T-helper 2 cell (primary cell): ENCODE results near the gene PLD1.
"Not testable (repeated sequence)": the region's sequence is repeated elsewhere in the genome, so short reads cannot be mapped to it uniquely, and the experiment has no call there.

Experiments used
- DNase-seq, 5 experiments: peaks; one replicate each; pipeline versions ENCODE4 v3.0.0 to v3.0.0-alpha.2; 2012 to 2022

Gene PLD1

DNA sequence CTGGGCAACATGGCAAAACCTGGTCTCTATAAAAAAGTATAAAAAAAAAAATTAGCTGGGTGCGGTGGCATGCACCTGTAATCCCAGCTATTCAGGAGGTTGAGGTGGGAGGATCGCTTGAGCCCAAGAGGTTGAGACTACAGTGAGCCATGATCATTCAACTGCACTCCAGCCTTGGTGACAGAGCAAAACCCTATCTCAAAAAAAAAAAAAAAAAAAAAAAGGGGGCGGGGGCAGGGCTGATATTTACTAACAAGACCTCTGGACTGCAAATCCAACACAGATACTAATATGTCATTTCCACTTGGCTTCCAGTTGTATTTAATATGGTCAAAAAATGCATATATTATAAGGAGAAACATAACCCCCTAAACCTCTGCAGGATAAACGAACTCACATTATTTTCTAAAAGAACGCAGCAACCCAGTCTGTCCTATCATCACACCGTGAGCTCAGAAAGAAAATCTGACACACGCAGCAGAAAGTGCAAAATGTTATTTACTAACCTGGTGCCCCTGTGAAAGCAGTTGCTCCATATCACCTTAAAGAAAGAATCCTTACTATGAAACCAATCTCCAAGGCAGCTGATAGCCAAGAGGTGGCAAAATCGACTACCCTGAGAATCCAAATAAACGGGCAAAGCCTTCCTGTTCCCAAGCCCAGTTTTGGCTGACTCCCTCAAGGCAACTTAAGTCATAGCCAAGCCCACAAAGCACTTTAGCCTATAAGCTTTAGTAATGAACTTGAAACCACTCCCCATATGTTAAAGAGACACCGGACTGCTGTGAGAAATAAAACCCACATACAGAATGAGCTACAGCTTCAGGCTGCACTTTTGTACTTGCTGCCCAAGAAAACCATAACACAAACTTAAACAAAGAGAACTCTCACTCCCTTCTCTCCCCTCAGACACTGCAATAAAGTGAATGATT, 39.3 kb downstream of the PLD1 start:
- no peak for DNase-seq

DNA sequence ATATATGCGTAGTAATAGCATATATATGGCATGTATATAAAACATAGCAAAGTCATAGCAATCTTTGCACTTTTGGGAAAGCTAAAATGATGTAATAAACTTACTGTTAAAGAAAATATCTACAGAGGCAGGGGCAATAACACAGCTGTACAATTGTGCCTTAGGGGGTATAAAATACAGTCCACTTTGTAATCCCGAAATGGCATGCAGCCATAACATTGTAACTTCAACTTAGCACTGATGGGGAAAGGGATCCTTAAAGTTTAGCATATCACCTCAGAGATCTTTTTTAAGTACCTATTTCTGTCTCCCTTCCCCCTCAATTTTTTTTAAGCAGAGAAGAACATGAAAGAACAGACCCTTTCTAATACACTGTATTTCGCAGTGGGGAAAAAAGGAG, 40.8 kb downstream of the PLD1 start:
- DNase-seq, result no peak

DNA sequence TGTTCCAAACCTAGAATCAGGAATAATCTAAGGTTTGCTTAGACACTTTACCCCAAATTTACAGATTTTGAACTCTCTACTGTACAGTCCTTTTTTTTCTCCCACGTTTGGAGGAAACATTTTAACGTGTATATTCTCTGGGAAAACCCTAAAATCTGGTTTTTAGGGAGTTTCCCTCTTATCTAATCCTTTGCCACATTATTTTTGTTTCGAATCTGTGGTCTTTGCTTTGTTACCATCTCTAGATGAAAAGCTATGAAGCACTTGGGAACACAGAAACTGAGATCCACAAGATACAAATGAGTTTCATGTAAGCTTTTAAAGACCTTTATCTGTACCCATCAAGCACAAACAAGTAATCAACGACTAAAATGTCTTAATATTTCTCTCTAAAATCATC, 41.3 kb downstream of the PLD1 start:
- peak in 1 of 5 experiments; percentile 10 for DNase-seq

DNA sequence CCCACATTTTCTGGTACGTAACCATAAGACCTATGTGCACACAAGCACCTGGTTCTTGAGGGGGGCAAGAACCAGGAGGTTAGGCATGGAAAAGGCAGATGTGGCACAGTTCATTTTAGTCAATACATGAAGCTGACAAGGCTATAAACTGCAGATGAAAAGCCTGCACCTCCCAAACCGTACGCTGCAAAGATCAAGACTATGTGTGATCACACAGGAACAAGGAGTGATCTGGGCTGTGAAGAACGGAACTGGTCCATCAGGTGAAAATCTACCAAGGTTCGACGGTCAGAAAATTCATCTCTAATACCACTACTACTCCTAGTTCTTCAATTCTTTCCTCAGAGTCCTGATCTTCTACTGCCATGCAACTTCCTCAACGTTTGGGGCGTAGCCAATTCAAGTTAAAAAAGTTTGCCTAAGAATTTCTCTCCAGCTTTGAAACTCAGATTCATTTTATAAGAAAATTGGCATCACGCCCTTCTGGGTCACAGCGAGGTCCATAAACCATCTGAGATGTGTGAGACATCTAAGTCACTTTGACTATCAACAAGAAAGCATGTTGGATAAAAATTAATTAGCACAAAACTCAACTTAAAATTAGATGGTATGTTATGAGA, 41.9 kb downstream of the PLD1 start:
- no peak for DNase-seq

DNA sequence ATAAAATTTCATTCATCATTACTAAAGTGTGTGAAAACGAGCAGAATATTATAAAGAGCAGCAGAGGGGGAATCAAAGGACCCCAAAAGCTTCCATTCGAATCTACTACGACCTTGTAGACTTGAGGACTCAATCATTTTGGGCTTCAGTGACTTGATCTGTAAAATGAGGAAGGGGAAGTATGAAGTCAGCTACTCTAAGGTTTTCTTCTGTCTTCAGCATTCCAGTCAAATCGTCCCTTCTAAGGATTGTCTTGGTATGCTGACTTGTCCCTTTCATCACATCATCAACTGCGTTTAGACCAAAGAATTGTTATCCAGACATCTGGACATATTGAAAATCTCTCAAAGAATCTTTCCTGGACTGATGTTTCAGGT, 44.8 kb downstream of the PLD1 start:
- DNase-seq, result no peak

DNA sequence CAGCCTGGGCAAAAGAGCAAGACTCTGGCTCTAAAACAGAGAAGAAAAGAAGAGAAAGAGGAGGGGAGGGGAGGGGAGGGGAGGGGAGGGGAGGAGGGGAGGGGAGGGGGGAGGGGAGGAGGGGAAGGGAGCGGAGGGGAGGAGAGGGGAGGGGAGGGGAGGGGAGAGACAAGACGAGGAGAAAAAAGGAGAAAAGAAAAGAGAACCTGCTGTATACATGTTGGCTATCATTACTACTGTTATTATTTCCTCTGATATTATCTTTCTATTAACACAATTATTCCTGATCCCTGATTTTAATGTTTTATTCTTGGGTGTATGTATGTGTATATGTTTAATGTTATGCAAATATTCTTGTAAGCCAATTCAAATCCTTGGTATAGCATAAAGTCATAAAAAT, 46.9 kb downstream of the PLD1 start:
- DNase-seq, result no peak

DNA sequence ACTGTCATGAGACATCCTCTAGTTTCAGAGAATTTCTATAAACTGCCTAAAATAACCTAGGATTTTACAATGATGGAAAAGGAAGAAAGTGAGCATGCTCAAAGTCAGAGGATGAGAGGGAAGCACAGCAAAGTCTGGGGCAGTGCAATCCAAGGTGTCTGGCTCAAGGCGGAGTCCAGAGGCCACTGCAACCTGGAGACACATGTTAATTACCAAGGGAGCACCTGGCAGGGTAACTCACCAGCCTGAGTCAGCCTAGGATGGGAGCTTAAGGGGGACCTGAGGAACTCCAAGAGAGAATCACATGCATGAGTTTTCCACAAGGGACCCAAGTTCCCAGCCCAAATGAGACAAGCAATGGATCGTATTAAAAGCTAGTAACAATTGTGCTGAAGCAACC, 49.8 kb downstream of the PLD1 start:
- no peak for DNase-seq

DNA sequence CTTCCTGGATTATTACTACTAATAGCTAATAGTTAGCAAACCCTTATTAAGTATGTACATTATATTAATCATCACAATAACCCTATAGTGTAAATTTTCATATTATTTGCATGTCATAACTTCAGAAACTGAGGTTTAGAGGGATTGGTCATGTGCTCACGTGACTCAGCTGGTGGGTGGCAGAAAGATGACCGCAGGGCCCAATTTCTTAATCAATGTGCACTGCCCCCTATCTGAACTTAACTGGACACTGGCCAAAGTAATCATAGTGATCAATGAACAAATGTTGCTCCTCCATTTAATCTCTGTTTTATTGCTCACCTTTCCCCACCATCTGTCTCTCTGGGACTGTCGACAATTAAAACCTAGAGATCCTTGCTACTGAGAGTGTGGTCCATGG, 52.2 kb downstream of the PLD1 start:
- no peak for DNase-seq

DNA sequence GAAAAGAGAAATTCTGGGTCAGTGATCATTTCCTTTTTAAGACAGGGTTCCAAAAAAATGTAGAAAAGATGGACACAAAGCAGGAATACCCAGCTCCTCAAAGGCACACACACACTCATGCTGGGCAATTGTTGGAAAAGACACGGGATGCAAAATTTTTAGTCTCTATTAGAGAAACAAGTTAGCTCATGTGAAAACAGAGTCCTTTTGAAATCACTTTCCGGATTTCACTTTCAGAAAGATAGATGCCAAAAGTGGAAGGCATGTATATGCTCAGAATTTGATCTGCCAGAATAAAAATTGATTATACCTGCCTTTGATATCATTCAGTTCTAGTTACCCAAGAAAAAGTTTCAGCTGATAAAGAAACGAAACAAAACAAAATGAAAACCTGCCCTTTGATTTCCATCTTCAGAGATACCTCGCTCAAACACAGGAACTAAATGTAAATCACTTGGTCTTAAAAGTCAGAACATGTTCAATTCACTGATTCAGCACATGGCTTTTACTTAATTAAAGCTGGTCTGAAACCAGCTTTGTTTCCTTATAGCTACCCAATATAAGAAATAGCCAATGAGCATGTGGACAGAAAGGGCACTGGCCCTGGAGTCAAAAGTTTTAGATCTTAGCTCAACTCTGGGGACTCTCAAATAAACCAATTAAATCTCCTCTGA, 52.8 kb downstream of the PLD1 start:
- no peak for DNase-seq

DNA sequence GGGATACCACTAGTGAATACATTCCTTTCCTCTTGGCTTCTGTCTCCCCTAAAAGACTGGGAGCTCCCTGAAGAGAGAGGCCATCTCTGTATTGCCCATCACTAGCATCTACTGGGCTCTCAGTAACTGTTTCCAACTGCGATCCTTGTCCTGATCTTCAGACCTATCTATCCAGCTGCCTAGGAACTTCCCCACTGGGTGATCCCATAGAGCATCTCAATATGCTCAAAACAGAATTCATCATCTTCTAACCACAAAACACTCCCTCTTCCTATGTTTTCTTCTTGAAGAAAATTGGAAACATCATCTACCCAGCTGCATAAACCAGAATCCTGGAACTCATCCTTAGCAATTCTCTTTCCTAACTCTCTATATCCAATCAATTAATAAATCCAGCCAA, 54.6 kb downstream of the PLD1 start:
- no peak for DNase-seq

DNA sequence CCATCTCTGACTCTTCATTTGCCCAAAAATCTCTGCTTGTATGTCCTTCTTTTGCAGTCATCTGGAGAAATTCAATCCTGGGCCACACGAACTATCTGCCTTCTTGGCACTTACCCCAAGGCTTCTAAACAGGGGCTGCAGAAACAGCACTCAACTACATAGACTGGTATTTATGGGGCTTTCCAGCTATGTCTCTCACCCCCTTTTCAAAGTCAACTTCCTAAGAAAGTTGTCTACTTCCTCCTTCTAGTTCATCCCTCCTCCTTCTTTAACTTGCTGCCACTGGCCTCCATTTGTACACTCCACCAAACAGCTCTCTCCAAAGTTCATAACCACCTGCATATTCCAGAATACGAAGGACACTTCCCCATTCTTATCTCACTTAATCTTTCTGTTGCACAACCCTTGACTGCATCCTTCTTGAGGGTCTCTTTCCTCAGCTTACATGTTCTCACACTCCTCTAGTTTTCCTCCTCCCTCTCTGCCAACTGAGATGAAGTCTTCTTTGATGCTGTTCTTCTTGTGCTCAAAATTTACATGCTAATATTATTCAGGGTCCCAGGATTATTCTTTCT, 55.2 kb downstream of the PLD1 start:
- DNase-seq, result no peak

DNA sequence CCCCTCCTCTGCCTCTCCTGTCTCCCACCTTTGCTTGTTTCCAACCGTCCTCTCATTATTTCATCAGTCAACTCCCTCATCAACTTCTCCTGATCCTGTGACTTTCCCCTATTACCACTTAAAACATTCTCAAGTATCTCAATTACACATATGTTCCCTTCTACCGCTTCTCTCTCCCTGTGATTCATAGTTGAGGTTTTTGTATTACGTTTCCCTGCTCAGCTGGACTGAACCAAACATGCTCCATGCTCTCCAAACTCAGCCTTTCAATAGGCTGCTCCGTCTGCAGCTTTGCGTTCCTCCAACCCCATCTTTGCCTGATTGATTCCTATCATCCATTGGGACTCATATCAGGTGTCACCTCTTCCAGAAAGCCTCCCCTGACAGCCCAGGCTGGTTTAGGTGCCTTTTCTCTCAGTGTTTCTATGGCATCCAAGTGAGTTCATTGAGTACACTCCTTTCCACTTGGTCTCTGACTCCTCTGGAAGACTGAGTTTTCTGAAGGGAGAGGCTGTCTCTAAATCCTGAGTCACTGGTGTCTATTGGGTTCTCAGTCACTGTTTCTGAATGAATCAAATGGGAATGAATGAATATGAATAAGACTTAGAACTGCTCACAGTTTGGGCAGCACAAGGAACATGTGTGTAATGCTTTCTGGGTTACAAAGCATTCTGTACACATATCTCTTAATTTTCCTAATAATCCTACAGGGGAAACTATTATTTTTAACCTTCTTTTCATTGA, 56.4 kb downstream of the PLD1 start:
- DNase-seq, result no peak

DNA sequence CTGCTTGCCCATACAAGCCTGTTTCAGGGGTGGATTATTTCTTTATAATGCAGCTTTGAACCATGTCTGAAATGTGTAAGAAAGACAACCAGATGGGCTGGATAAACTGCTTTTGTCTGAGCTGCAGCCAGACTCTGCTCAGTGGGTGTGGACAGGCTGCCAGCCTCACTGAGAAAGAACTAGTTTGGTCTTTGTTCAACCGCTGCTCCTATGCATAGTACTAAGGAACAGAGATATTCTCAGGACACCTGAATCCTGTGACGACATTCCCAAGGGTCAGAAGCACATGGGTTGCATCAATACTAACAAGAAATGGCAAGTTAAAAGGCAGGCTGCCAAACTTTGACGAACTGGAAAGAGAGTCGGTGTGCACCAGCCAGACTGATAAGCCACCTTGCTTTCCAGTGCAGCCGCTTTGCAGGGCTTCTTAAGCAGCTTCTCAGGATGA, 57.2 kb downstream of the PLD1 start:
- no peak for DNase-seq

DNA sequence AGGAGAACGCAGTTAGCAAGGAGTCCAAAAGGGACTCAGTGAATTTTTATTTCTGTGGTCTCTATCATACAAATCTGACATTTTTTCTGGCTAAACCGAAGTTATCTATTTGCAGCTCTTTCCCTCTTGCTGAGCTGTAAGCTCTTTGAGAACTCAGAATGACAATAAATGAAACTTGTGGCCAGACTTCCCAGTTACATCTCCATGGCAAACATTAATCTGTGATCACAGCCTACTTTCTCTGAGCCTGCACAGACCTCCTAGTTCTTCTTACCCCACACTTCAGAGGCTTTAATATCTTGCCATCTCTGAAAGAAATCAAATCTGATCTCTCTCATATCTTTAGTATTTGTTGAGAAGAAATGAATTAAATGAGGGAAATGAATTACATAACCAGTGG, 58.0 kb downstream of the PLD1 start:
- no peak for DNase-seq

DNA sequence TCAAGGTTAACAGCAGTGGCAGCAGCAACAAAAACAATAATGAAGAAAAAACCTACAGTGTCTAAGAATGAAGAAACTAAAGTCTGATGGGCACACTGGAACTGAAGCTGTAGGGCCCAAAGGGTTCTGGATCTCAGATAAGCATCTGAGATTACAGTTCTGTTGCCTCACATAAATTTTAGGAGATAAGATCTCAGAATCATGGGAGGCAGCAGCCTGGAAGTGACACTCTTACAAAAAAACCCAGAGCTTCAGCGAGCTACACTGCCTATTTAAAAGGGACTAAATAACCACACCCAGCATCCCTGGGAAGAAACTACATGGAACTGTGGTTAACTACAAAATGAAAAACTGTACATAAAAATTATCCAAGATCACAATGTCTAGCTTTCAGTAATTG, 61.2 kb downstream of the PLD1 start:
- no peak for DNase-seq

DNA sequence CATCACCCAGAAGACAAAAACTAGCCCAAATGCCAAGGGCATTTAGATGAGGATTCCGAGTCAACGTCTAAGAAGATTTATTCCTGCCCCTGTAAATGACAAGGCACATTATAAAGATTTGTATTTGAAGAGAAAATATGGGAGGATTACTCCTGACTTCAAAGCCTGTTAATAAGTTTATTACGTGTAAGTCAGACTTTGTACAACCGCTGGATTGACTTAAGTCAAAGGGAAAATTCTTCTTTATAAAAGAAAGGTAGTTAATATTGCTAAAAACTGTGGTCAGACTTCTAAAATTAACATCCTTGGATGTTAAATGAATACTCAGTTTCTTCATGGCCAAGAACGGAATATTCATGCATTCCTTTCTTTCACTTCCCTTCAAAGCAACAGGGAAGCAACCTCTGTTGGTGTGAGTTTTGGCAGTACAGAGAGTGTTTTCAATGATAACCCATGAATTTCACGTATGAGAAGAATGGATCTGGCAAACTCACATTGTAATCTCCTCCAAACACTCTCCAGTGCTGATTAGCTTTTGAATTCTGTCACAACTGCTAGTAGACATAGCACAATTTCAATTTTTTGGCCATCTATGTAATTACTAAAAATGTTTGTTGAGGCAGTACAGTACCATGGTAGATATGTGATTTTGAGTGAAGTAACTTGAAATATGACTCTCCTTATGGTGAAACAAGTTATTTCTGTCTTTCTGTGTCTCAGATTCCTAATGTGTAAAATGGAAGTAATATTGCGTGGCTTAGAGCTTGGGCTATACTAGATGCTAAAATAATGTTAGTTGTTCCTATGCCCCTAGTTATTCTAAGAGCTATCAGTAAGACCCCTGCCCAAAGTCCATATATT, 62.0 kb downstream of the PLD1 start:
- no peak for DNase-seq

DNA sequence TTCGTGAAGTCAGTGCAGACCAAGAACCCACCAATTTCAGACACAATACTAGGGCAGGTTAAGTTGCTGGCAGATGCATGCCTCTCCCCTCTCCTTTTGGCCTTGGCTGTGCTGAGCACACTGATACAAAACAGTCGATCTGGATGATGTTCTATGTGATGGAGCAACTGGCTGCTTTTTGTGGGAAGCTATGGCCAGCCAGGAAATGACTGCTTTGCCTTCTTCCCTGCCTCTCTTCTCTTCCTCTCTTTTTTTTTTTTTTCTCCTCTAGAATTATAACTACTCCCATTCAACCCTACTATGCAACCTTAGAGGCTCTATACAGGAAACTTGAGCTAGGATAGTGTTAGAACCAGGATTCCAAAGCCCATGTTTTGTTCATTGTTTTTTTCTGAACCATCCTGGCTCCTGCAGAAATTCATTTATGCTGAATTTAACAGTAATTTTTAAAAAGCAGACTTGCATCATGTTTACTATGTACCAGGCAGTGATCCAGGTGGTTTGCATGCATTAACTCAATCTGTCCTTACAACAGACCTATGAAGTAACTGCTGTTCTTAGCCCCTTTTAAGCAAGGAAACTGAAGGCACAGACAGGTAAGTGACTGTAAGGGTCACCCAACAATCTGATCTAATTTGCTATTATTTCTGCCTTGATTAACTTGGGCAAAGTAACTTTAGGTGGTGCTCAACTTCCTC, 62.9 kb downstream of the PLD1 start:
- no peak for DNase-seq

DNA sequence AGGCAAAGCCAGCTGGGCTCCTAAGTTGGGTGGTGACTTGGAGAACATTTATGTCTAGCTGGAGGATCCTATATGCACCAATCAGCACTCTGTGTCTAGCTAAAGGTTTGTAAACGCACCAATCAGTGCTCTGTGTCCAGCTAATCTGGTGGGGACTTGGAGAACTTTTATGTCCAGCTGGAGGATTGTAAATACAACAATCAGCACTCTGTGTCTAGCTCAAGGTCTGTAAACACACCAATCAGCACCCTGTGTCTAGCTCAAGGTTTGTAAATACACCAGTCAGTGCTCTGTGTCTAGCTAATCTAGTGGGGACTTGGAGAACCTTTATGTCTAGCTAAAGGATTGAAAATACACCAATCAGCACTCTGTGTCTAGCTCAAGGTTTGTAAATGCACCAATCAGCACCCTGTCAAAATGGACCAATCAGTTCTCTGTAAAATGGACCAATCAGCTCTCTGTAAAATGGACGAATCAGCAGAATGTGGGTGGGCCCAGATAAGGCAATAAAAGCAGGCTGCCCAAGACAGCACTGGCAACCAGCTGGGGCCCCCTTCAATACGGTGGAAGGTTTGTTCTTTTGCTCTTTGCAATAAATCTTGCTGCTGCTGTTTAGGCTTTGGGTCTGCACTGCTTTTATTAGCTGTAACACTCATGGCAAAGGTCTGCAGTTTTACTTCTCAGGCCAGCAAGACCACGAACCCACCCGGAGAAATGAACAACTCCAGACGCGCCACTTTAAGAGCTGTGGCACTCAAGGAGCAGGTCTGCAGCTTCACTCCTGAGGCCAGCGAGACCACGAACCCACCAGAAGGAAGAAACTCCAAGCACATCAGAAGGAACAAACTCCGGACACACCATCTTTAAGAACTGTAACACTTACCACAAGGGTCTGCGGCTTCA, 63.7 kb downstream of the PLD1 start:
- DNase-seq, result not testable (repeated sequence)

DNA sequence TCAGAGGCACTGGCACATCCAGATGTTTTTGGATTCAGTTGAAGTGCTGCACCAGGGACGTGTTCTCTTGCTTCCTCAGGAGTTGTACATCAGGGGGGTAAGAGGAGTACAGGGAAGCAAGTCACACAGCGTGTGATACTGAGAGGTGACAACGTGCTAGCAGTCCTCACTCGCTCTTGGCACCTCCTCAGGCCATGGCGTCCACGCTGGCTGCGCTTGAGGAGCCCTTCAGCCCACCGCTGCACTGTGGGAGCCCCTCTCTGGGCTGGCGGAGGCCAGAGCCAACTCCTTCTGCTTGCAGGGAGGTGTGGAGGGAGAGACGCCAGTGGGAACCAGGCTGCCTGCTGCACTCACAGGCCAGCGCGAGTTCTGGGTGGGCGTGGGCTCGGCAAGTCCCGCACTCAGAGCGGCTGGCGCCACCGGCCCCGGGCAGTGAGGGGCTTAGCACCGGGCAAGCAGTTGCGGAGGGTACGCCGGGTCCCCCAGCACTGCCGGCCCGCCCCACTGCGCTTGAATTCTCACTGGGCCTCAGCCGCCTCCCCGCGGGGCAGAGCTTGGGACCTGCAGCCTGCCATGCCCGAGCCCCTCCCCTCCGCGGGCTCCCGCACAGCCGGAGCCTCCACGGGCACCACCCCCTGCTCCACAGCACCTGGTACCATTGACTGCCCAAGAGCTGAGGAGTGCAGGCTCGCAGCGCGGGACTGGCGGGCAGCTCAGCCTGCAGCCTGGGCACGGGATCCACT, 64.5 kb downstream of the PLD1 start:
- DNase-seq, result no peak
